ENCODE data around the gene KRTAP13-2.
A peak's percentile ranks its signal among the peaks of the same experiment; 100 is the strongest.

KRTAP13-2 gene

DNA sequence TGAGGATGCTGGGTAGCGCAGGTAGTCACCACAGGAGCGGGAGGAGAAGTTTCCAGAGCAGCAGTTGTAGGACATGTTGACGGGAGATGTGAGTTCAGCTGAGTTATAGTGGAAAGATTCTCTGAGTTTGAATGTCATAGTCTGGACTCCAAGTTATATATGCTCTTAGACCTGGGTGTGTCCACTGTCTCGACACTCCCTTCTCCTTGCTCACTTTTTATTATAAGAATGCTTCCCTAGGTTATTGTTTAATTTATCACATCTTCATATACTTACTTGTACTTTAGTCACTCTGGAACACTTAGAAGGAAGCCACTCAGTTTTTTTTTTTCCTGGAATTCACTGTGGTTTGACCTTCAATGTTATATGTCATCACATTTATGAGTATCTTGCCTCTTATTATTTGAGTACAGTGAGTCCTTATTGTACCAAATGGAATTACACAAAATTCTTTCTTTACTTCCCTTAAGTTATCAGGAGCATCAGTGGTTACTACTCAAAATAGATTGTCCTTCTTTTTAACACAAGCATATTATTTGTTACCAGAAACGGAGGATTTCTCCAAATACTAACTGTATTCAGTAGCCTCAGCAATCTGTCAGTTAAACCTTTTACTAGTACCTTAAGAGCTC, at the start of gene KRTAP13-2:
KRTAP13-2 (minus strand) TSS at position 133 of the 632 bp plus-strand sequence; CDS start at position 75, 58 bp downstream.
- no peak within 1 kb of the TSS for H3K4me2 ChIP-seq (ENCODE audit: low read length)
- H2AFZ ChIP-seq, result no peak within 1 kb of the TSS
- no peaks in the 10 kb centered on the region for H3K9me3 ChIP-seq (ENCODE audit: control insufficient read depth, low read length)
- no peaks in the 10 kb centered on the region for H3K79me2 ChIP-seq
- H3K9ac ChIP-seq, result no peak within 1 kb of the TSS
- no peak within 1 kb of the TSS for H3K27ac ChIP-seq
- no peak for TF ChIP-seq CTCF (IDR thresholded peaks at IDR 0.05)
- no peak within 1 kb of the TSS for H3K4me3 ChIP-seq (ENCODE audit: low read depth, low read length)
- H3K36me3 ChIP-seq (ENCODE audit: control insufficient read depth, insufficient read depth, low read length), result no peaks in the 10 kb centered on the region
- H3K4me1 ChIP-seq, result no peaks in the 10 kb centered on the region
- H3K27me3 ChIP-seq (ENCODE audit: control insufficient read depth, insufficient read depth, low read length), result no peaks in the 10 kb centered on the region

- no peak overlapping the region for H3K4me2 ChIP-seq (ENCODE audit: low read length)
- no peak for TF ChIP-seq CTCF (IDR thresholded peaks at IDR 0.05)
- no peaks in the 10 kb centered on the region for H3K9me3 ChIP-seq (ENCODE audit: control insufficient read depth, low read length)
- H3K36me3 ChIP-seq (ENCODE audit: control insufficient read depth, insufficient read depth, low read length), result no peaks in the 10 kb centered on the region
- H3K27me3 ChIP-seq (ENCODE audit: control insufficient read depth, insufficient read depth, low read length), result no peaks in the 10 kb centered on the region
- H3K4me1 ChIP-seq, result no peaks in the 10 kb centered on the region
- H3K9ac ChIP-seq, result no peak overlapping the region
- no peak overlapping the region for H3K27ac ChIP-seq
- H3K4me3 ChIP-seq (ENCODE audit: low read depth, low read length), result no peak overlapping the region
- H3K79me2 ChIP-seq, result no peaks in the 10 kb centered on the region
- no peak overlapping the region for H2AFZ ChIP-seq
Measured at GRCh38 chr21:30415993-30416392, 43.9 kb upstream of the KRTAP13-2 start.

DNA sequence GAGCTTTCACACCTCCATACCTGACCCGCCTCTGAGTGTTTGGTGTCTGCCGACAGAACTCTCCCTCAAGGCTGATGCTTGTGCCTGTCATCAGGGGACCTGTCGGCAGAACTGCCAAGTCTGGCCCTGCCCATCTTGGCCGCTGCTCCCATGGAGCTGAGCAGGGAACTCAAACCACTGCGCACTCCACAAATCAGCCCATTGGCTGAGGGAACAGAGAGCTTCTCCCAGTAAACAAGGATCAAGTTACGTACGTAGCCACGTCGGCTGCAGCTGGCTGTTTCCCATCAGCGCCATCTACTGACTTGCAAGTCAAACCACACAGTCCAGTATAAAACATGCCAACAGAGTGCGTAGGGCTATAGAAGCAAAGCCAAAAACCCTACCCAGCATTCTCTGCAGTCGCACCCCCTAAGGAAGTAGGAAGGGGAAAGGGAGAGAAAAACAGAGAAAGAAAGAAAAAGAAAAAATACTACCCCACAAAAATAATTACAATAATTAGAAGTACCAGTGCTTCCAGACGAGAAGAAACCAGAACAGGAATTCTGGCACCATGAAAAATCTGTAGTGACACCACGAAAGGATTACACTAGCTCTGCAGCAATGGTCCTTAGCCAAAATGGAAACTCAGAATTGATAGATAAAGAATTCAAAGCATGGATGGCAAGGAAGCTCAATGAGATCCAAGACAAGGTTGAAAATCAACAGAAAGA, 36.9 kb upstream of the KRTAP13-2 start:
- H3K27me3 ChIP-seq (ENCODE audit: control insufficient read depth, insufficient read depth, low read length), result no peaks in the 10 kb centered on the region
- H3K9ac ChIP-seq, result no peak overlapping the region
- no peaks in the 10 kb centered on the region for H3K4me1 ChIP-seq
- no peaks in the 10 kb centered on the region for H3K9me3 ChIP-seq (ENCODE audit: control insufficient read depth, low read length)
- H3K27ac ChIP-seq, result no peak overlapping the region
- H3K36me3 ChIP-seq (ENCODE audit: control insufficient read depth, insufficient read depth, low read length), result no peaks in the 10 kb centered on the region
- no peaks in the 10 kb centered on the region for H3K79me2 ChIP-seq
- H2AFZ ChIP-seq, result no peak overlapping the region
- TF ChIP-seq CTCF (IDR thresholded peaks at IDR 0.05), result peak; percentile 9
- peak overlapping the region; percentile 18 for H3K4me3 ChIP-seq (ENCODE audit: low read depth, low read length)
- peak overlapping the region; percentile 69 for H3K4me2 ChIP-seq (ENCODE audit: low read length)

- Histone ChIP-seq H3K27ac (no peak within 1 kb of the TSS), H3K9me3 (ENCODE audit: control insufficient read depth, low read length) (no peaks in the 10 kb centered on the region), H3K4me1 (no peaks in the 10 kb centered on the region), H2AFZ (no peak within 1 kb of the TSS), H3K79me2 (no peaks in the 10 kb centered on the region), H3K27me3 (ENCODE audit: control insufficient read depth, insufficient read depth, low read length) (no peaks in the 10 kb centered on the region), H3K4me3 (ENCODE audit: low read depth, low read length) (no peak within 1 kb of the TSS), H3K36me3 (ENCODE audit: control insufficient read depth, insufficient read depth, low read length) (no peaks in the 10 kb centered on the region), H3K4me2 (ENCODE audit: low read length) (no peak within 1 kb of the TSS), H3K9ac (no peak within 1 kb of the TSS)
- TF ChIP-seq CTCF (IDR thresholded peaks at IDR 0.05), result no peak
Measured at GRCh38 chr21:30395731-30396130, 23.7 kb upstream of the KRTAP13-2 start, which contains the start of gene KRTAP13-1. Gene KRTAP13-1, plus strand, starts transcription at chr21:30396031. Its CDS starts 56 bp downstream, at chr21:30396087.

Data from parathyroid adenoma (tissue), 2 donors.